Measurements from ENCODE around the gene RXFP3. TPM values are rescaled to one million over a fixed set of nuclear protein-coding genes. Genes with fewer than 3 reads are reported as not detected.

RXFP3 gene
- total RNA-seq, 1 experiment from 2014 or later: not detected

GRCh38 chr5:33933723-33934169 is 2.4 kb upstream of the RXFP3 start:
- intact Hi-C loops (cut with micrococcal nuclease): loop anchor here (1.0 to 10.0 kb wide), 2 partner anchors 459 to 497 kb away; no protein-coding TSS in a partner anchor
- Mint-ChIP-seq H3K27ac (ENCODE audit: low read depth, unreplicated experiment) (no peak overlapping the region), H3K4me3 (ENCODE audit: unreplicated experiment) (no peak overlapping the region), H3K27me3 (ENCODE audit: insufficient read depth, unreplicated experiment) (peaks cover 17% of the 10 kb centered on the region), H3K4me1 (ENCODE audit: insufficient read depth, unreplicated experiment) (peaks cover 7% of the 10 kb centered on the region), H3K9me3 (ENCODE audit: unreplicated experiment) (no peaks in the 10 kb centered on the region), H3K36me3 (ENCODE audit: insufficient read depth, unreplicated experiment) (no peaks in the 10 kb centered on the region)
- ChIA-PET CTCF (interaction anchor here (0.6 to 7.3 kb wide), 28 partner anchors 9 to 975 kb away, joined by 3 to 72 read pairs (median 4); partner anchors contain the start of gene ADAMTS12), POLR2A (no interaction called here)
- no peak for DNase-seq (ENCODE audit: unreplicated experiment)
- TF ChIP-seq CTCF (IDR thresholded peaks at IDR 0.05; ENCODE audit: unreplicated experiment): no peak
- no TSS peak for BruUV-seq (replicated peaks)

DNA sequence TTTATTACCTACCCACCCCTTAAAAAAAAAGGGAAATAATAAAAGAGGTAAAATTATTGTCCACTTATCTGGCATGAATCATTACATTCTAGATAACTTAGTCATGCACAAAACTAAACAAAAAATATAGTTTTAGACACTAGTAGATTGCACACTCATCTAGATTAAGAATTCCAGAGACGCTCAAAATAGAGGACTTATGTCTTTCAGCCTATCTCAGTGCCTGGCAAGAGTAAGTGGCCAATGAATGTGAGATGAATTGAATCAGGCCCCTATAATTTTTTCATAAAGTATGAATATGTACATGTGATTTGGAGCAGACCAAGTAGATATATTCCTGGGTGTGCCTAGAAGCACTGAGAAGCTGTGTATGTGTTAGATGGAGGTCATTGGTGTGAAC is 2.0 kb upstream of the RXFP3 start:
- H3K27ac Mint-ChIP-seq (ENCODE audit: low read depth, unreplicated experiment): no peak overlapping the region
- H3K4me3 Mint-ChIP-seq (ENCODE audit: unreplicated experiment): no peak overlapping the region
- ChIA-PET CTCF (interaction anchor here (0.6 to 7.3 kb wide), 32 partner anchors 9 to 976 kb away, joined by 3 to 72 read pairs (median 4); partner anchors contain the start of gene ADAMTS12), POLR2A (interaction anchor here (0.8 to 1.5 kb wide), 4 partner anchors 9 to 498 kb away, joined by 3 to 6 read pairs (median 4); no protein-coding TSS in a partner anchor)
- BruUV-seq (replicated peaks): no TSS peak
- intact Hi-C loops (cut with micrococcal nuclease): loop anchor here (1.0 to 10.0 kb wide), 2 partner anchors 459 to 498 kb away; no protein-coding TSS in a partner anchor
- DNase-seq (ENCODE audit: unreplicated experiment): no peak
- no peak for TF ChIP-seq CTCF (IDR thresholded peaks at IDR 0.05; ENCODE audit: unreplicated experiment)
- H3K4me1 Mint-ChIP-seq (ENCODE audit: insufficient read depth, unreplicated experiment): peaks cover 7% of the 10 kb centered on the region
- H3K9me3 Mint-ChIP-seq (ENCODE audit: unreplicated experiment): no peaks in the 10 kb centered on the region
- H3K36me3 Mint-ChIP-seq (ENCODE audit: insufficient read depth, unreplicated experiment): no peaks in the 10 kb centered on the region
- H3K27me3 Mint-ChIP-seq (ENCODE audit: insufficient read depth, unreplicated experiment): peaks cover 22% of the 10 kb centered on the region

DNA sequence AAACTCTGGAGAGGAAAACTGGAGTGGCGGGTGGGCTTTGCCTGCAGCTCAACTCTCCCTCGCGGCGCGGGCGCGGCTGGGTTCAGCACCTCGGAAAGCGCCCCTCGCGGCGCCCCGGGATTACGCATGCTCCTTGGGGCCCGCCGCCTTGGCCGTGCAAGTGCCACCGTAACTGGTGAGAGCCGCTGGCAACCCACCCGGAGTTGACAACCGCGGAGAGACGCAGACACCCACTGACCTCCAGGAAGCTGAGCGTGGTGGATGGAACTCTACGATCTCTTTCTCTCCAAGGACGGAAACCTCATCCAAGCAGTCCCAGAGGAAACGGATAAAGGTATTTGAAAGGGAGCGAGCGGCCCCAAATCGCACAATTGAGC is 194 bp upstream of the RXFP3 start:
- Mint-ChIP-seq H3K4me3 (ENCODE audit: unreplicated experiment) (no peak overlapping the region), H3K36me3 (ENCODE audit: insufficient read depth, unreplicated experiment) (no peaks in the 10 kb centered on the region), H3K4me1 (ENCODE audit: insufficient read depth, unreplicated experiment) (peaks cover 7% of the 10 kb centered on the region), H3K9me3 (ENCODE audit: unreplicated experiment) (no peaks in the 10 kb centered on the region), H3K27me3 (ENCODE audit: insufficient read depth, unreplicated experiment) (peaks cover 40% of the 10 kb centered on the region), H3K27ac (ENCODE audit: low read depth, unreplicated experiment) (no peak overlapping the region)
- CTCF ChIA-PET: interaction anchor here (0.6 to 7.3 kb wide), 18 partner anchors 10 to 1124 kb away, joined by 3 to 72 read pairs (median 4); no protein-coding TSS in a partner anchor
- no peak for TF ChIP-seq CTCF (IDR thresholded peaks at IDR 0.05; ENCODE audit: unreplicated experiment)
- POLR2A ChIA-PET: no interaction called here
- BruUV-seq (replicated peaks): no TSS peak
- DNase-seq (ENCODE audit: unreplicated experiment): no peak
- intact Hi-C loops (cut with micrococcal nuclease): loop anchor here (10.0 kb wide), 1 partner anchor 461 kb away; no protein-coding TSS in a partner anchor

GRCh38 chr5:33937017-33937706 is 976 bp downstream of the RXFP3 start:
- H3K27ac Mint-ChIP-seq (ENCODE audit: low read depth, unreplicated experiment): no peak overlapping the region
- H3K4me3 Mint-ChIP-seq (ENCODE audit: unreplicated experiment): no peak overlapping the region
- intact Hi-C loops (cut with micrococcal nuclease): loop anchor here (10.0 kb wide), 1 partner anchor 462 kb away; no protein-coding TSS in a partner anchor
- no peak for TF ChIP-seq CTCF (IDR thresholded peaks at IDR 0.05; ENCODE audit: unreplicated experiment)
- H3K4me1 Mint-ChIP-seq (ENCODE audit: insufficient read depth, unreplicated experiment): peaks cover 7% of the 10 kb centered on the region
- ChIA-PET CTCF (interaction anchor here (4.7 to 7.3 kb wide), 2 partner anchors 467 to 502 kb away, joined by 30 to 72 read pairs; no protein-coding TSS in a partner anchor), POLR2A (no interaction called here)
- BruUV-seq (replicated peaks): no TSS peak
- H3K27me3 Mint-ChIP-seq (ENCODE audit: insufficient read depth, unreplicated experiment): peaks cover 45% of the 10 kb centered on the region
- no peaks in the 10 kb centered on the region for H3K36me3 Mint-ChIP-seq (ENCODE audit: insufficient read depth, unreplicated experiment)
- no peaks in the 10 kb centered on the region for H3K9me3 Mint-ChIP-seq (ENCODE audit: unreplicated experiment)
- no peak for DNase-seq (ENCODE audit: unreplicated experiment)
